ENCODE data around the gene WDR38. TPM values are rescaled to one million over a fixed set of nuclear protein-coding genes. Genes with fewer than 3 reads are reported as not detected.
A peak's percentile ranks its signal among the peaks of the same experiment; 100 is the strongest.

Gene WDR38
- total and polyA plus RNA-seq, 7 donors, result not detected

DNA sequence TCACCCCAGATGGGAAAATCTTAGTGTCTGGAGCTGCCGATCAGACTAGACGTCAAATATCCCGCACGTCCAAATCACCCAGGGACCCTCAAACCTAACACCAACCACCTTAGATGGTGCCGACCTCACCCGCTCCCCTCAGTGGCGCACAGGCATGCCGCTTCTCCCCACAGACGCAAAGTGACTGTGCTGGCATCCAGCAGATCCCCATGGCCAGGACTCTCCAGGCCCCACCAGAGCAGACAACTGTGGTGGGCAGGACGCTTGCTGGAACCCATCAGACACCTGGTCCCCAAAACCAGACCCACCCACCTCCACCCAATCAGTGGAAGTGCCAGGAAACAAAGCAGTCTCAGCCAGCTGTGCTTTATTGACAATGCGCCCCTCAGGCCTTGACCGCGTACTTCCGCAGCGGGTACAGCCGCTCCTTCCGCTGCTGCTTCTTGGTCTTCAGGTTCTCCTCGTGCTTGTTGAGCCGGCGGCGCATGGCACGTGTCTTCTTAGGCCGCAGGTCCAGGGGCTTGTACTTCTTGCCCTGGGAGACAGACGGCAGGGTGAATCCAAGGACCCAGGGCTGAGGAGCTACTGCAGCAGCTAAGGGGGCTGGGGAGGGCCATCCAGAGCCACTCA, 4.4 kb downstream of the WDR38 start:
- TF ChIP-seq POLR2AphosphoS5 (IDR thresholded peaks at IDR 0.05) (no peak), POLR2A (IDR thresholded peaks at IDR 0.05) (no peak), EP300 (IDR thresholded peaks at IDR 0.05) (no peak)
- TF ChIP-seq, protein P1, sequence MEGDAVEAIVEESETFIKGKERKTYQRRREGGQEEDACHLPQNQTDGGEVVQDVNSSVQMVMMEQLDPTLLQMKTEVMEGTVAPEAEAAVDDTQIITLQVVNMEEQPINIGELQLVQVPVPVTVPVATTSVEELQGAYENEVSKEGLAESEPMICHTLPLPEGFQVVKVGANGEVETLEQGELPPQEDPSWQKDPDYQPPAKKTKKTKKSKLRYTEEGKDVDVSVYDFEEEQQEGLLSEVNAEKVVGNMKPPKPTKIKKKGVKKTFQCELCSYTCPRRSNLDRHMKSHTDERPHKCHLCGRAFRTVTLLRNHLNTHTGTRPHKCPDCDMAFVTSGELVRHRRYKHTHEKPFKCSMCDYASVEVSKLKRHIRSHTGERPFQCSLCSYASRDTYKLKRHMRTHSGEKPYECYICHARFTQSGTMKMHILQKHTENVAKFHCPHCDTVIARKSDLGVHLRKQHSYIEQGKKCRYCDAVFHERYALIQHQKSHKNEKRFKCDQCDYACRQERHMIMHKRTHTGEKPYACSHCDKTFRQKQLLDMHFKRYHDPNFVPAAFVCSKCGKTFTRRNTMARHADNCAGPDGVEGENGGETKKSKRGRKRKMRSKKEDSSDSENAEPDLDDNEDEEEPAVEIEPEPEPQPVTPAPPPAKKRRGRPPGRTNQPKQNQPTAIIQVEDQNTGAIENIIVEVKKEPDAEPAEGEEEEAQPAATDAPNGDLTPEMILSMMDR (IDR thresholded peaks at IDR 0.05), result no peak
- H3K36me3 ChIP-seq, result peaks cover 3 to 45% (median 33%) of the 10 kb centered on the region in 4 donors
- no peaks in the 10 kb centered on the region for H3K9me3 ChIP-seq
- WGBS, 2 donors, result 89 to 91% methylated on average over 24 of the region's 24 CpGs
- no peak overlapping the region for H3K27ac ChIP-seq
- intact Hi-C loops (cut with DNase I), result loop anchor here (10.0 kb wide), 1 partner anchor 243 kb away; no protein-coding TSS in a partner anchor
- H3K27me3 ChIP-seq, result no peaks in the 10 kb centered on the region
- peaks cover 0 to 40% (median 29%) of the 10 kb centered on the region in 4 donors for H3K4me1 ChIP-seq
- no peak for DNase-seq
- no peak overlapping the region for H3K4me3 ChIP-seq

- no peaks in the 10 kb centered on the region for H3K27me3 ChIP-seq
- TF ChIP-seq POLR2A (IDR thresholded peaks at IDR 0.05) (no peak), EP300 (IDR thresholded peaks at IDR 0.05) (no peak), POLR2AphosphoS5 (IDR thresholded peaks at IDR 0.05) (no peak)
- TF ChIP-seq, protein P1 (IDR thresholded peaks at IDR 0.05), result no peak
- DNase-seq, result no peak
- intact Hi-C loops (cut with DNase I), result loop anchor here (10.0 kb wide), 1 partner anchor 244 kb away; no protein-coding TSS in a partner anchor
- no peak overlapping the region for H3K4me3 ChIP-seq
- 76 to 83% methylated on average over 9 of the region's 9 CpGs for WGBS, 2 donors
- no peak overlapping the region for H3K27ac ChIP-seq
- no peaks in the 10 kb centered on the region for H3K9me3 ChIP-seq
- H3K36me3 ChIP-seq, result peaks cover 3 to 45% (median 33%) of the 10 kb centered on the region in 4 donors
- peaks cover 0 to 37% (median 26%) of the 10 kb centered on the region in 4 donors for H3K4me1 ChIP-seq
Observed at GRCh38 chr9:124858330-124859046, 5.2 kb downstream of the WDR38 start.

DNA sequence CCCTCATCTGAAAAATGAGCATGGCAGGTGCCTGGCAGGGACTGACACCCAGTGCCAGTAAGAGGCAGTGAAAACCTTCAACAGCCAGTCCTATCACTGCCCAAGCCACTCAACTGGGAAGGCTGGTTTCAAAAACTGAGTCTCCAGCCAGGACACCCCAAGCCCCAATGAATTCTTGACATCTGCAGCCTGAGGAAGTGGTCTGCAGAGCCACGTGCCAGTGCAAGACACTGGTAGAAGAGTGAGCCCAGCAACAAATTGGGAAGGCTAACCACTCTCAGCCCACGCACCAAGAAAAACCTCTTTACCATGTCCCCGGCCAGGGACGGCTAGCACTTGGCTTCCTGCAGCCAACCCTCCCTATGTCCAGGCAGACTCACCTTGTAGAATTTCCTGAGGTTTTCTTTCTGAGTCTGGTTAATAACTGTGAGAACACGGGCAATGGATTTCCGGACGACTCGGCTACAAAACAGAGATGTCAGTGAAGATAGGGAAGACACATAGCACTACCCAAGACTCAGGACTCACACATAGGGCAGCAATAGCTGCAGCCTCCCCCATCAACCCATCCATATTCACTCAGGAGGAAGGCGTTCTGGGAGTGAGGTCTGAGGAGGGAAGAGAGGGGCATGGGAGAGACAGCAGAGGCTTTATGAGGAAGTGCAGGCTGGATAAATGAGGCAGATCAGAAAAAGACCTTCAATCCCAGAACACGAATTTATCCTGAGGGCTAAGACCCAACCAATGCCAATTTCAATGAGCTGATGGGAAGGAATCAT, 6.7 kb downstream of the WDR38 start:
- Histone ChIP-seq H3K27ac (peak overlapping the region in 3 of 4 donors; percentile 92 to 95 (median 94)), H3K4me3 (peak overlapping the region in 2 of 4 donors; percentile 85 to 86), H3K9me3 (no peaks in the 10 kb centered on the region), H3K36me3 (peaks cover 3 to 45% (median 33%) of the 10 kb centered on the region in 4 donors), H3K27me3 (no peaks in the 10 kb centered on the region), H3K4me1 (peaks cover 0 to 34% (median 24%) of the 10 kb centered on the region in 4 donors)
- WGBS, 2 donors, result 59 to 63% methylated on average over 10 of the region's 10 CpGs
- no peak for TF ChIP-seq POLR2AphosphoS5 (IDR thresholded peaks at IDR 0.05)
- TF ChIP-seq, protein P1 (IDR thresholded peaks at IDR 0.05), result no peak
- TF ChIP-seq EP300 (IDR thresholded peaks at IDR 0.05), result no peak
- no peak for TF ChIP-seq POLR2A (IDR thresholded peaks at IDR 0.05)
- DNase-seq, result no peak
- intact Hi-C loops (cut with DNase I), result loop anchor here (10.0 kb wide), 1 partner anchor 245 kb away; no protein-coding TSS in a partner anchor

DNA sequence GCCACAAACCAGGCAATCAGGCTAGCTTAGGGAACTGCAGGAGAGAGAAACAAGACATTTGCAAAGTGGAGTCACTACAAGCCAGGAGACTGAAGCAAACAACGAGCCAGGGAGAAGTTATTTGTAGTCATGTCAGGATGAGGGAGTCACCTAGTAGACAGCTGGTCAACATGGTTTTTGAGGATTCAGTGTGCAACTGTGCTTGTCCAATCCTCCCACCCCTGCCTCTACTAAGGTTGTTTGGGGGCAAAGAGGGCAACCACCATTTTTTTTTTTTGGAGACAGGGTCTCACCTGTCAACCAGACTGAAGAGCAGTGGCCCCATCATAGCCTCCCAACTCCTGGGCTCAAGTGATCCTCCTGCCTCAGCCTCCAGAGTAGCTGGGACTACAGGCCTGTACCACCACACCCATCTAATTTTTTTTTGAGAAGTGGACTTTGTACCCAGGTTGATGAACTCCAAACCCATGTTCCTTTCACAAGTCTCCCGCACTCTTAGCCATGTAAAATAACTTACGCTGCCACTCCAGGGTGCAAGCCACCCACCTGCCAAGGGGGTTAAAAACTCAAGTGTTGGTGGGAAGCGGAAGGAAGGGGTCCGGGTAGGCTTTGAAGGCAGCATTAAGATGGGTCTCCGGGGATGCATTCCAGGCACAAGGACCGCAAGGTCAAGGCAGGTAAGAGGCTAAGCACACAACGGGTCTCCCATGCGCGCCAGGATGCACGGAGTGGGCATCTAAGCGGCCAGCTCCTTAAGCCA, 7.5 kb downstream of the WDR38 start:
- Histone ChIP-seq H3K4me3 (peak overlapping the region; percentile 85 to 86 (median 86)), H3K4me1 (peaks cover 0 to 34% (median 24%) of the 10 kb centered on the region in 4 donors), H3K9me3 (no peaks in the 10 kb centered on the region), H3K36me3 (peaks cover 3 to 45% (median 33%) of the 10 kb centered on the region in 4 donors), H3K27ac (peak overlapping the region; percentile 91 to 95 (median 93)), H3K27me3 (no peaks in the 10 kb centered on the region)
- TF ChIP-seq, protein P1 (IDR thresholded peaks at IDR 0.05), result no peak
- TF ChIP-seq POLR2AphosphoS5 (IDR thresholded peaks at IDR 0.05) (no peak), POLR2A (IDR thresholded peaks at IDR 0.05) (no peak), EP300 (IDR thresholded peaks at IDR 0.05) (no peak)
- 6 to 15% methylated on average over 12 of the region's 12 CpGs for WGBS, 2 donors
- no peak for DNase-seq
- intact Hi-C loops (cut with DNase I), result no loop called here

All from sigmoid colon (tissue), 7 donors.